ENCODE measurements around the gene WARS2. TPM values are rescaled to one million over a fixed set of nuclear protein-coding genes. Genes with fewer than 3 reads are reported as not detected.

WARS2 gene
- total and polyA plus RNA-seq, 2 of the 8 experiments (the other 6 are each of a cell fraction or from before 2014, with no cell fraction given), result 4.3 to 12.9 TPM

DNA sequence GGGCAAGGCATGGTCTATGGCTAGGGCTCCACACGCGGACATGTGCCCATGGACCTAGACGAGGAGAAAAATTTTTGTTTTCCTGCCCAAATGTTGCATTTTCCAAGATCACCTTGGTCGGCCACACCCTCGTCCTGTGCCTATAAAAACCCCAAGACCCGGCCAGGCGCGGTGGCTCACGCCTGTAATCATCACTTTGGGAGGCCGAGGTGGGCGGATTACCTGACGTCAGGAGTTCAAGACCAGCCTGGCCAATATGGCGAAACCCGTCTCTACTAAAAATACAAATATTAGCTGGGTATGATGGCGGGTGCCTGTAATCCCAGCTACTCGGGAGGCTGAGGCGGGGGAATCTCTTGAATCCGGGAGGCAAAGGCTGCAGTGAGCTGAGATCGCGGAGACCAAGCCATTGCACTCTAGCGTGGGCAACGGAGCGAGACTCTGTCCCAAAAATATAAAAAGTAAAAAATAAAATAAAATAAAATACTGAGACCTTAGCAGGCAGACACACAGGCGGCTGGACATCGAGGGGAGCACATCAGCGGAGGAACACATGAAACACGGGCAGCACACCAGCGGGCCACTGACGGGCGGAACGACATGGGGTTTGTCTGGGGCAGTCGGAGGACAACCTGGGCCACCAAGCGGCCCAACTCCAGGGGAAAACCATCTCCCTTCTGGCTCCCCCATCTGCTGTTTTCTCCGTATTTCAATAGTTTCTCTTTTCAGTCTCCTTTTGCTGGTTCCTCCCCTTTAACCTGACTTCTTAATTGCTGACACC lies 91.6 kb downstream of the WARS2 start:
- no peak overlapping the region for H2BK120ac ChIP-seq (replicated peaks; ENCODE audit: low read depth, low read length)

More for the DNA sequence above, 91.6 kb downstream of the WARS2 start:
- H3K9ac ChIP-seq (replicated peaks in 1 of 4; ENCODE audit: extremely low read depth in 1 of 4, low read depth in 3 of 4, low read length in 3 of 4), result no peak overlapping the region
- no peaks in the 10 kb centered on the region for H3K79me1 ChIP-seq (ENCODE audit: low read depth, low read length)
- H3K23ac ChIP-seq (ENCODE audit: insufficient read length), result no peak overlapping the region
- no peak overlapping the region for H4K5ac ChIP-seq (ENCODE audit: insufficient read length, low read depth, low read length)
- no peak overlapping the region for H2BK15ac ChIP-seq (ENCODE audit: low read length)
- H3K4ac ChIP-seq (replicated peaks; ENCODE audit: insufficient read length, low read depth, low read length), result no peak overlapping the region
- H3K4me3 ChIP-seq (ENCODE audit: extremely low read depth in 1 of 4, insufficient read depth in 2 of 4, low read depth in 3 of 4, low read length in 4 of 4), result no peak overlapping the region
- no peak overlapping the region for H3K4me2 ChIP-seq (ENCODE audit: insufficient read depth in 1 of 2, low read depth in 2 of 2, low read length in 2 of 2)
- DNase-seq (ENCODE audit: low read depth in 1 of 2, low spot score in 2 of 2) (no peak), FAIRE-seq (no peak)
- no peak overlapping the region for H3K14ac ChIP-seq (ENCODE audit: insufficient read length)
- H3K27ac ChIP-seq (ENCODE audit: low read depth, low read length), result no peak overlapping the region
- H3K56ac ChIP-seq (replicated peaks; ENCODE audit: insufficient read length, low read depth, low read length), result no peak overlapping the region
- H4K20me1 ChIP-seq (replicated peaks in 1 of 2; ENCODE audit: control insufficient read depth in 1 of 2, insufficient read depth in 2 of 2, low read length in 2 of 2), result no peaks in the 10 kb centered on the region
- no peaks in the 10 kb centered on the region for H3K36me3 ChIP-seq (ENCODE audit: control insufficient read depth in 2 of 4, insufficient read depth in 4 of 4, low read length in 3 of 4)
- 95% methylated on average over 34 of the region's 34 CpGs; no CpG with 5 or more reads in 1 of the 2 experiments for WGBS, 2 experiments (ENCODE audit: extremely low coverage in 1 of 2, insufficient coverage in 1 of 2, insufficient read length in 1 of 2, insufficient replicate concordance in 2 of 2, low coverage in 1 of 2, low lambda C conversion rate in 2 of 2, missing lambda C conversion rate in 1 of 2)
- no peak overlapping the region for H2BK20ac ChIP-seq (ENCODE audit: low read length)
- H2AK5ac ChIP-seq (ENCODE audit: low read depth, low read length), result no peak overlapping the region
- no peaks in the 10 kb centered on the region for H3K9me3 ChIP-seq (ENCODE audit: insufficient read depth in 2 of 2, low read depth in 1 of 2, low read length in 1 of 2)
- no peak overlapping the region for H2BK5ac ChIP-seq (ENCODE audit: low read depth, low read length)
- TF ChIP-seq, protein P1, sequence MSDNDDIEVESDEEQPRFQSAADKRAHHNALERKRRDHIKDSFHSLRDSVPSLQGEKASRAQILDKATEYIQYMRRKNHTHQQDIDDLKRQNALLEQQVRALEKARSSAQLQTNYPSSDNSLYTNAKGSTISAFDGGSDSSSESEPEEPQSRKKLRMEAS (IDR thresholded peaks at IDR 0.05), result no peak
- TF ChIP-seq ZNF274 (IDR thresholded peaks at IDR 0.05; ENCODE audit: borderline replicate concordance, extremely low read depth, low read length) (no peak), KDM4A (IDR thresholded peaks at IDR 0.05; ENCODE audit: low read depth, low read length, severe bottlenecking) (no peak)
- H3K27me3 ChIP-seq (replicated peaks in 1 of 4; ENCODE audit: control insufficient read depth in 3 of 4, extremely low read depth in 1 of 4, insufficient read depth in 3 of 4, low read length in 3 of 4), result no peaks in the 10 kb centered on the region
- no peak overlapping the region for H2BK12ac ChIP-seq (ENCODE audit: low read depth, low read length)
- H4K91ac ChIP-seq (replicated peaks; ENCODE audit: insufficient read length, low read length), result no peak overlapping the region
- H3K23me2 ChIP-seq (ENCODE audit: low read depth, low read length), result peaks cover 2% of the 10 kb centered on the region; the same call in 1 of the 2 replicates
- H2AFZ ChIP-seq (ENCODE audit: low read length), result no peak overlapping the region
- ChIA-PET CTCF (ENCODE audit: partially characterized antibody) (no interaction called here), POLR2A (ENCODE audit: partially characterized antibody) (no interaction called here)
- H3K79me2 ChIP-seq (ENCODE audit: control insufficient read depth in 1 of 2, insufficient read depth in 2 of 2, low read length in 2 of 2), result no peaks in the 10 kb centered on the region
- no peak overlapping the region for H3K18ac ChIP-seq (ENCODE audit: extremely low read depth, low read length)
- H3K4me1 ChIP-seq (replicated peaks in 1 of 4; ENCODE audit: control insufficient read depth in 3 of 4, insufficient read depth in 4 of 4, low read length in 3 of 4), result peaks cover 0 to 2% (median 1%) of the 10 kb centered on the region in 4 experiments; a peak in 2 of 7 replicates
- no peak overlapping the region for H4K8ac ChIP-seq (ENCODE audit: extremely low read depth, insufficient read depth, low read length)

Measured in H1 (cell line).